ENCODE results near the gene MPHOSPH10. TPM values are rescaled to one million over a fixed set of nuclear protein-coding genes. Genes with fewer than 3 reads are reported as not detected.
"Not testable (repeated sequence)": the region's sequence is repeated elsewhere in the genome, so short reads cannot be mapped to it uniquely, and the experiment has no call there.

MPHOSPH10 gene
- 17.5 and 25.9 TPM in 2 replicates for total RNA-seq

DNA sequence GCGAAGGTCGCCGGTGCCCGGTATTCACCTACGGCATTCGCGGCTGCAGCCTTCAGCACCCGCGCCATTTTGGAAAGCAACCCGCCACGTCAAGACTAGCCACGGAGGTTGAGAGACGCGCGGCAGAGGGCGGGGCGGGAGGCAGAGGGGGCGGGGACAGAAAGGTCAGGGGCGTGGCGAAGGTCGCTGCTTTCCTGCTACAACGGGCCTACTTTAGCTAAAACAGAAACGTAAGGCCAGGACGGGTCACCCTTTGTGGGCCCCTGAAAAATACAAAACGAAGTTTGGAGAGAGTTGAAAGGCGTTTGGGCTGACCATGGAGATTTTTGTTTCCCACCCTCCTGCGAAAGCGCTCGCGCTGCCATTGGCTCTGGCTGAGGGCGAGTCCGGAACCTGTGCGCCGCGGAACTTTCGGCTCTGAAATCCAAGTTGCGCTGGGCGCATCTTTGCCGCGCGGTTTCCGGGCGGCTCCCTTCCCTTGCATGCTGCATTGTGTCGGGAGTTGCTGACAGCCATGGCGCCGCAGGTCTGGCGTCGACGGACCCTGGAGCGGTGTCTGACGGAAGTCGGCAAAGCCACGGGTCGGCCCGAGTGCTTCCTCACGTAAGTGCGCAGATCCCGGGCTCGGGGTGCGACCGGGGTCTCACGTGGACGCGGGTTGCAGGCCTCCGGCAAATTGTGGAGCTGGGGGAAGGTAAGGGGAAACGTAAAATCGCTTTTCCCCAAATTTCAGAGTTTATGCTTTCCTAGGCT, at the start of gene MPHOSPH10, which contains the start of gene MCEE:
Gene MPHOSPH10, plus strand, starts transcription at position 483 of the 753 bp plus-strand sequence. Its CDS starts 32 bp downstream, at position 515.
Gene MCEE, minus strand, starts transcription at position 78 of the 753 bp plus-strand sequence. Its CDS starts 10 bp downstream, at position 68.
- DNase-seq (ENCODE audit: low read depth): peak; percentile 47
- H3K36me3 ChIP-seq (ENCODE audit: control insufficient read depth, insufficient read depth, low read length): no peaks in the 10 kb centered on the region
- peak within 1 kb of the TSS; percentile 84 for H3K4me3 ChIP-seq (ENCODE audit: low read depth, low read length)
- TF ChIP-seq CTCF (IDR thresholded peaks at IDR 0.05; ENCODE audit: insufficient read depth, low read length, poor library complexity, severe bottlenecking): no peak
- no peaks in the 10 kb centered on the region for H3K27me3 ChIP-seq (ENCODE audit: control insufficient read depth, insufficient read depth, low read length)

GRCh38 chr2:71082402-71083252, 47.8 kb upstream of the MPHOSPH10 start:
- no peaks in the 10 kb centered on the region for H3K27me3 ChIP-seq (ENCODE audit: control insufficient read depth, insufficient read depth, low read length)
- no peak for DNase-seq (ENCODE audit: low read depth)
- H3K36me3 ChIP-seq (ENCODE audit: control insufficient read depth, insufficient read depth, low read length): no peaks in the 10 kb centered on the region
- TF ChIP-seq CTCF (IDR thresholded peaks at IDR 0.05; ENCODE audit: insufficient read depth, low read length, poor library complexity, severe bottlenecking): no peak
- H3K4me3 ChIP-seq (ENCODE audit: low read depth, low read length): no peak overlapping the region

DNA sequence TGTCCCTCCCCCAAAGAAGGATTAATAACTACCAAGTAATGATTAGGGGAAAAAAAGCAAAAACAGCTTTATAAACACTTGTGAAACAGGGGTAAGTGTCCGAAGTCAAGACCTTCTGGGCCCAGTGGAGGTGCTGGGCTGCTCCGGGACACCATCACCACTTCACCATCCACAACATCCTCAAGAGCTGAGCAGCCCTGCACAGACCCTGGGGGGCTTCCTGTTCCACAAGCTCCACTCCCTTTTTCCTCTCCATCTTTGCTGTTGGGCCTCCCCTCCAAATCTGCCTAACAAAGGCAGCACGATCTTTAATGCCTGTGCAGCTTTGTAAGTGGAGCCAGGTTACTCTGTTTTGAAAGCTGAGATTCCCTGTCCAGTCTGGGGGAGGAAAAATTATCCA, 47.1 kb upstream of the MPHOSPH10 start:
- not testable (repeated sequence) for DNase-seq (ENCODE audit: low read depth); H3K36me3 ChIP-seq (ENCODE audit: control insufficient read depth, insufficient read depth, low read length); H3K4me3 ChIP-seq (ENCODE audit: low read depth, low read length); H3K27me3 ChIP-seq (ENCODE audit: control insufficient read depth, insufficient read depth, low read length)

DNA sequence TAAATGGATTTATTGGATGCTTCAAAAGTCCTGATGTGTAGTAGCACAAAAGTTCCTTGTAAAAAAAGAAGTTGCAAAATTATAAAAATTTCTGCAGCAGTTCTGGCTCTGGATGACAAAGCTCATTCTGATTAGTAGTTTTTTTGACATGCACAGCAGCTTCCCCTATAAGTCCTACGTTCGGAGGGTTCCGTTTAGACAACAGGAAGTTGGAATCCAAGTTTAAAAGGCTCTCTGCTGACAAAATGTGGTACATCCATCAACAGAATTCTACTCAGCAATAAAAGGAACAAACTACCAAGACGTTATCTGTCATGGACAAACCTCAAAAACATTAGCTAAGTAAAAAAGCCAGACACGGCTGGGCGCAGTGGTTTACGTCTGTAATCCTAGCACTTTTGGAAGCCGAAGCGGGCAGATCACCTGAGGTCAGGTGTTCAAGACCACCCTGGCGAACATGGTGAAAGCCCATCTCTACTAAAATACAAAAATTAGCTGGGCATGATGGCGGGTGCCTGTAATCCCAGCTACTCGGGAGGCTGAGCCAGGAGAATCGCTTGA, 46.6 kb upstream of the MPHOSPH10 start:
- H3K4me3 ChIP-seq (ENCODE audit: low read depth, low read length); H3K36me3 ChIP-seq (ENCODE audit: control insufficient read depth, insufficient read depth, low read length); DNase-seq (ENCODE audit: low read depth); H3K27me3 ChIP-seq (ENCODE audit: control insufficient read depth, insufficient read depth, low read length): not testable (repeated sequence)

- H3K27me3 ChIP-seq (ENCODE audit: control insufficient read depth, insufficient read depth, low read length); H3K36me3 ChIP-seq (ENCODE audit: control insufficient read depth, insufficient read depth, low read length); H3K4me3 ChIP-seq (ENCODE audit: low read depth, low read length); DNase-seq (ENCODE audit: low read depth): not testable (repeated sequence)
These were observed 45.0 kb upstream of the MPHOSPH10 start for GRCh38 chr2:71085325-71086003.

DNA sequence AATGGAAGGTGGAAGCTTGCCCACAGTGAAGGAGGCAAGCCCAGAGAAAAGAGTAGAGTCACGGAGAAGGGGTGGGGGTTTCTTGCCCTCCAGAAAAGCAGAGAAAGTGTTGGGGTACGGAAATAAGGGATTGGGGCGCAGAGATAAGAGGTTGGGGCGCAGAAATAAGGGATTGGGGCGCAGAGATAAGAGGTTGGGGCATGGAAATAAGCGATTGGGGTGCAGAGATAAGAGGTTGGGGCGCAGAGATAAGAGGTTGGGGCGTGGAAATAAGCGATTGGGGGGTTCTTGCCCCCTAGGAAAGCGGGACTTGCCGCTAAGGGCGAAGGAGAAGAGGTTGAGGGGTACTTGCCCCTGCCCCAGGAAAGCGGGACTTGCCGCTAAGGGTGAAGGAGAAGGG, 41.0 kb upstream of the MPHOSPH10 start:
- DNase-seq (ENCODE audit: low read depth); H3K36me3 ChIP-seq (ENCODE audit: control insufficient read depth, insufficient read depth, low read length); H3K27me3 ChIP-seq (ENCODE audit: control insufficient read depth, insufficient read depth, low read length); H3K4me3 ChIP-seq (ENCODE audit: low read depth, low read length): not testable (repeated sequence)

DNA sequence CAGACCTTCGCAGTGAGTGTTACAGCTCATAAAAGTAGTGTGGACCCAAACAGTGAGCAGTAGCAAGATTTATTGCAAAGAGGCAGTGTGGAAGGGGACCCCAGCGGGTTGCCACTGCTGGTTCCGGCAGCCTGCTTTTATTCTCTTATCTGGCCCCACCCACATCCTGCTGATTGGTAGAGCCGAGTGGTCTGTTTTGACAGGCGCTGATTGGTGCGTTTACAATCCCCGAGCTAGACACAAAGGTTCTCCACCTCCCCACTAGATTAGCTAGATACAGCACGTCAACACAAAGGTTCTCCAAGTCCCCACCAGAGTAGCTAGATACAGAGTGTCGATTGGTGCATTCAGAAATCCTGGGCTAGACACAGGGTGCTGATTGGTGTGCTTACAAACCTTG, 38.6 kb upstream of the MPHOSPH10 start:
- not testable (repeated sequence) for H3K27me3 ChIP-seq (ENCODE audit: control insufficient read depth, insufficient read depth, low read length); H3K36me3 ChIP-seq (ENCODE audit: control insufficient read depth, insufficient read depth, low read length); H3K4me3 ChIP-seq (ENCODE audit: low read depth, low read length); DNase-seq (ENCODE audit: low read depth)

- not testable (repeated sequence) for H3K4me3 ChIP-seq (ENCODE audit: low read depth, low read length); H3K27me3 ChIP-seq (ENCODE audit: control insufficient read depth, insufficient read depth, low read length); H3K36me3 ChIP-seq (ENCODE audit: control insufficient read depth, insufficient read depth, low read length); DNase-seq (ENCODE audit: low read depth)
These were observed 37.8 kb upstream of the MPHOSPH10 start for GRCh38 chr2:71092491-71093260.

All from kidney epithelial cell (primary cell).